Lung (tissue), 12 donors: ENCODE data around the gene OXGR1. TPM values are rescaled to one million over a fixed set of nuclear protein-coding genes. Genes with fewer than 3 reads are reported as not detected.

Source experiments
- ATAC-seq: fragments of 200-7000 bp; cut with Tn5 transposase; one replicate; pipeline ENCODE4 v1.9.1; 2020; ENCODE audit warnings: moderate number of reproducible peaks; ENCODE audit not compliant: insufficient read depth, low FRiP score
- DNase-seq, 3 donors: peaks; one replicate each; pipeline ENCODE4 v3.0.0-alpha.2; 2013 to 2017
- H3K27ac ChIP-seq, 2 donors: one replicate each; pipeline ENCODE4 v1.5.1; 2013; ENCODE audit warnings: mild to moderate bottlenecking in 2 of 2, moderate library complexity in 2 of 2, control low read depth in 1 of 2, inconsistent platforms in 1 of 2, low read depth in 1 of 2, low read length in 1 of 2
- H3K27me3 ChIP-seq, 3 donors: one replicate each; pipeline ENCODE4 v1.5.1; 2013; ENCODE audit warnings: low read length in 2 of 3; ENCODE audit not compliant: control insufficient read depth in 3 of 3, insufficient read depth in 3 of 3
- H3K36me3 ChIP-seq, 4 donors: one replicate each; pipeline ENCODE4 v1.5.1; 2013; ENCODE audit warnings: low read length in 4 of 4, mild to moderate bottlenecking in 1 of 4, moderate library complexity in 1 of 4; ENCODE audit not compliant: control insufficient read depth in 4 of 4, insufficient read depth in 4 of 4
- H3K4me1 ChIP-seq, 5 donors: one replicate each; pipeline ENCODE4 v1.5.1; 2013; ENCODE audit warnings: low read length in 5 of 5, mild to moderate bottlenecking in 2 of 5, moderate library complexity in 1 of 5; ENCODE audit not compliant: control insufficient read depth in 5 of 5, insufficient read depth in 5 of 5
- H3K4me3 ChIP-seq: one replicate; pipeline ENCODE4 v1.5.1; 2013; ENCODE audit warnings: mild to moderate bottlenecking, control low read depth, moderate library complexity
- H3K9ac ChIP-seq, 2 donors: one replicate each; pipeline ENCODE4 v1.5.1; 2013; ENCODE audit warnings: low read length in 2 of 2, control low read depth in 1 of 2; ENCODE audit not compliant: insufficient read depth in 1 of 2
- H3K9me3 ChIP-seq, 4 donors: one replicate each; pipeline ENCODE4 v1.5.1; 2013; ENCODE audit warnings: low read length in 3 of 4, mild to moderate bottlenecking in 1 of 4, moderate library complexity in 1 of 4; ENCODE audit not compliant: control insufficient read depth in 4 of 4, insufficient read depth in 3 of 4
- WGBS, 2 donors: extraction: QIAGEN DNeasy Blood & Tissue Kit; methylation state at CpG; one replicate each; pipeline ENCODE4 v1.1.7; 2013; 5-methylcytosine and 5-hydroxymethylcytosine counted together
- polyA plus RNA-seq, 2 donors: library from polyadenylated mRNA; stranded (reverse); fragments of 200-250 nt; gene quantifications; one replicate each; pipeline ENCODE4 v1.2.1, GENCODE V29; 2013
- total RNA-seq, 2 donors: library from RNA; depleted of rRNA in 1 of 2; stranded (reverse); fragments of >200 nt in 1 of 2; gene quantifications; one replicate each; pipeline ENCODE4 v1.2.1, GENCODE V29; 2014 to 2021
- TF ChIP-seq, protein P1 (sequence below): IDR thresholded peaks from 2 replicates; pipeline ENCODE4 v1.5.1; 2012; ENCODE audit warnings: mild to moderate bottlenecking; ENCODE audit errors: control extremely low read depth, extremely low read depth
- donor health status: control.
- donor health status: control.
- donor health status: Bipolar disorder and iron deficiency.
- donor health status: healthy.
- donor health status: DM: yes; HTN: yes; CAD: no.

Gene OXGR1
- total and polyA plus RNA-seq, 4 donors, result 0.25 to 0.71 (median 0.46) TPM

- no peaks in the 10 kb centered on the region for H3K4me1 ChIP-seq
- 51 to 76% methylated on average over 1 of the region's 1 CpG for WGBS, 2 donors
Measured at GRCh38 chr13:97023117-97023516, 28.8 kb upstream of the OXGR1 start.

GRCh38 chr13:97021241-97021640, 27.0 kb upstream of the OXGR1 start:
- Histone ChIP-seq H3K4me1 (no peaks in the 10 kb centered on the region), H3K27ac (no peak overlapping the region), H3K4me3 (no peak overlapping the region), H3K27me3 (peaks cover 0 to 12% (median 9%) of the 10 kb centered on the region in 3 donors), H3K36me3 (no peaks in the 10 kb centered on the region), H3K9me3 (peaks cover 0 to 4% (median under 1%) of the 10 kb centered on the region in 4 donors), H3K9ac (no peak overlapping the region)
- no peak for ATAC-seq
- TF ChIP-seq, protein P1, sequence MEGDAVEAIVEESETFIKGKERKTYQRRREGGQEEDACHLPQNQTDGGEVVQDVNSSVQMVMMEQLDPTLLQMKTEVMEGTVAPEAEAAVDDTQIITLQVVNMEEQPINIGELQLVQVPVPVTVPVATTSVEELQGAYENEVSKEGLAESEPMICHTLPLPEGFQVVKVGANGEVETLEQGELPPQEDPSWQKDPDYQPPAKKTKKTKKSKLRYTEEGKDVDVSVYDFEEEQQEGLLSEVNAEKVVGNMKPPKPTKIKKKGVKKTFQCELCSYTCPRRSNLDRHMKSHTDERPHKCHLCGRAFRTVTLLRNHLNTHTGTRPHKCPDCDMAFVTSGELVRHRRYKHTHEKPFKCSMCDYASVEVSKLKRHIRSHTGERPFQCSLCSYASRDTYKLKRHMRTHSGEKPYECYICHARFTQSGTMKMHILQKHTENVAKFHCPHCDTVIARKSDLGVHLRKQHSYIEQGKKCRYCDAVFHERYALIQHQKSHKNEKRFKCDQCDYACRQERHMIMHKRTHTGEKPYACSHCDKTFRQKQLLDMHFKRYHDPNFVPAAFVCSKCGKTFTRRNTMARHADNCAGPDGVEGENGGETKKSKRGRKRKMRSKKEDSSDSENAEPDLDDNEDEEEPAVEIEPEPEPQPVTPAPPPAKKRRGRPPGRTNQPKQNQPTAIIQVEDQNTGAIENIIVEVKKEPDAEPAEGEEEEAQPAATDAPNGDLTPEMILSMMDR, result no peak
- DNase-seq, result no peak
- WGBS, 2 donors, result 54 to 65% methylated on average over 4 of the region's 4 CpGs

More at GRCh38 chr13:97023117-97023516, 28.8 kb upstream of the OXGR1 start:
- H3K27me3 ChIP-seq, result peaks cover 0 to 12% (median 9%) of the 10 kb centered on the region in 3 donors
- ATAC-seq (no peak), DNase-seq (no peak)
- peaks cover 0 to 4% (median under 1%) of the 10 kb centered on the region in 4 donors for H3K9me3 ChIP-seq
- no peaks in the 10 kb centered on the region for H3K36me3 ChIP-seq
- H3K9ac ChIP-seq, result no peak overlapping the region
- TF ChIP-seq, protein P1, result no peak
- H3K27ac ChIP-seq, result no peak overlapping the region
- no peak overlapping the region for H3K4me3 ChIP-seq

DNA sequence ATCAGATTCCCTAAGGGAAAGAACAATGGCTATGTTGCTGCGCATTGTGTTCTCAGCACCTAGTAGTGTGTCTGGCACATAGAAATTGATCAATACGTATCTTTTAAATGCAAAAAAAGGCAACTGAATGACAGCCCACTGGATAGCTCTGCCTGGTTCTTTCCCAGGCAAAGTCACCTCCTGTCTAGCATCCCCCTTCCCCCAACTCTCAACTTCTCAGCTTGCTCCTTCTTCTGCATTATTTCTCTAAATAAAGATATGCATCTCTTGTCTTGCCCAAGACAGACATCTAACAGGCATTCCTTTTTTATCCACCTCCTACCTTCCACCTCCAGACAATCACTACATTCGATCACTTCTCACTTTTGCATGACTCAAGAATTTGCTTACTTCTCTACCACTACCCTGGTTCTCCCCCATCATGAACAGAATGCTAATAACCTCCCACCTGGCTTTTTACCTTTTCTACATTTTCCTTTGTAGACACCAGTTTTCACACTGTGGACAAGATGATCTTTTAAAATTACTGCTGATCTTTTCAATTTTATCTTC, 26.5 kb upstream of the OXGR1 start:
- Histone ChIP-seq H3K4me3 (no peak overlapping the region), H3K36me3 (no peaks in the 10 kb centered on the region), H3K4me1 (no peaks in the 10 kb centered on the region), H3K27ac (no peak overlapping the region), H3K27me3 (peaks cover 0 to 12% (median 9%) of the 10 kb centered on the region in 3 donors), H3K9ac (no peak overlapping the region), H3K9me3 (peaks cover 0 to 4% (median under 1%) of the 10 kb centered on the region in 4 donors)
- TF ChIP-seq, protein P1, result no peak
- 86 to 90% methylated on average over 3 of the region's 3 CpGs for WGBS, 2 donors
- DNase-seq (no peak), ATAC-seq (no peak)

- 67% methylated on average over 2 of the region's 2 CpGs for WGBS, 2 donors
- Histone ChIP-seq H3K4me1 (no peaks in the 10 kb centered on the region), H3K27ac (no peak overlapping the region), H3K4me3 (no peak overlapping the region), H3K27me3 (peaks cover 0 to 12% (median 9%) of the 10 kb centered on the region in 3 donors), H3K9ac (no peak overlapping the region), H3K36me3 (no peaks in the 10 kb centered on the region), H3K9me3 (peaks cover 0 to 4% (median under 1%) of the 10 kb centered on the region in 4 donors)
- DNase-seq (no peak), ATAC-seq (no peak)
- TF ChIP-seq, protein P1, result no peak
Measured at GRCh38 chr13:97020194-97020593, 25.9 kb upstream of the OXGR1 start.
